ENCODE results near the gene ATXN2. TPM values are rescaled to one million over a fixed set of nuclear protein-coding genes. Genes with fewer than 3 reads are reported as not detected.
"Not testable (repeated sequence)": the region's sequence is repeated elsewhere in the genome, so short reads cannot be mapped to it uniquely, and the experiment has no call there.

Gene ATXN2
- polyA plus RNA-seq, 1 donor: 54.3 TPM

DNA sequence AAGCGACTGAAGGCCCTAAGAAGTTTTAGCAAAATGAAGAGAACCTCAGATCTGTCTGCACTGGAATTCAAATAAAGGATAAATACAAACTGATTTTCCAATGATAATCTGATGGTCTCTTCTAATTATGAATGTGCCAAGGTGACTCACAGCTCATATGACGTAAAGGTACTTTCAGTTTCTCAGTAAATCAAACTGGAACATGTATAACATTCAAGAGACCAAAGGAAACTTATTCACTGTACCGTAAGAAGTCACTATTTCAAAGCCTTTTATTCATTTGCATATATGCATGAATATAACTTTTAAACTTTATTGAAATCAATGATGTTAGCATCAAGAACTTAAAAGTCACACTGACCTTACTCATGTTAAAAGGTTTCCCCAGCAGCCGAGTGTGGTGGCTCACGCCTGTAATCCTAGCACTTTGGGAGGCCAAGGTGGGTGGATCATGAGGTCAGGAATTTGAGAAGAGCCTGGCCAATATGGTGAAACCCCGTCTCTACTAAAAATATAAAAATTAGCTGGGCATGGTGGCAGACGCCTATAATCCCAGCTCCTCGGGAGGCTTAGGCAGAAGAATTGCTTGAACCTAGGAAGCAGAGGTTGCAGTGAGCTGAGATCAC, 52.2 kb downstream of the ATXN2 start:
- Histone ChIP-seq H3K4me3 (ENCODE audit: low read length) (no peak overlapping the region), H3K27me3 (ENCODE audit: control insufficient read depth, insufficient read depth, low read length) (no peaks in the 10 kb centered on the region), H3K36me3 (ENCODE audit: control insufficient read depth, insufficient read depth, low read length) (peaks cover 49% of the 10 kb centered on the region), H3K9me3 (ENCODE audit: control insufficient read depth, low read depth, low read length) (no peaks in the 10 kb centered on the region), H3K27ac (ENCODE audit: low read length) (no peak overlapping the region), H3K4me1 (ENCODE audit: control insufficient read depth, insufficient read depth, low read length) (no peaks in the 10 kb centered on the region)
- no peak for DNase-seq
- WGBS (ENCODE audit: insufficient coverage, low lambda C conversion rate): 100% methylated on average over 3 of the region's 8 CpGs

DNA sequence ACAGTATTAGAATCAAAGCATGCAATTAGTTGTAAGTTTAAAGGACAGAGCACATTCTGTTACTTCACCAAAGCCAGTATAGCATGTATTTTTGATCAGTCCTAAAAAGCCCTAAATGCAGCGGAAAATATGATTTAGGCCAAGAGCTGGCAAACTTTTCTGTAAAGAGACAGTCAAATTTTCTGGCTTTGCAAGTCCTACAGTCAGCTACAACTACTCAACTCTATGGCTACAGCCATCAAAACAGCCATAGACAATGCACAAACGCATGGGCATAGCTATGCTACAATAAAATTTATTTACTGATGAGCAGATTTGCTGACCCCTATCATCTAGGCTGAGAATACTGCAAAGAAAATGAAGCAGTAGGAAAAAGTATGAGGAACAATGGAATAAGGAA, 52.9 kb downstream of the ATXN2 start:
- Histone ChIP-seq H3K4me3 (ENCODE audit: low read length) (no peak overlapping the region), H3K4me1 (ENCODE audit: control insufficient read depth, insufficient read depth, low read length) (no peaks in the 10 kb centered on the region), H3K27ac (ENCODE audit: low read length) (no peak overlapping the region), H3K9me3 (ENCODE audit: control insufficient read depth, low read depth, low read length) (no peaks in the 10 kb centered on the region), H3K27me3 (ENCODE audit: control insufficient read depth, insufficient read depth, low read length) (no peaks in the 10 kb centered on the region), H3K36me3 (ENCODE audit: control insufficient read depth, insufficient read depth, low read length) (peaks cover 48% of the 10 kb centered on the region)
- no peak for DNase-seq
- no CpG with 5 or more reads among the region's 2 CpGs for WGBS (ENCODE audit: insufficient coverage, low lambda C conversion rate)

DNA sequence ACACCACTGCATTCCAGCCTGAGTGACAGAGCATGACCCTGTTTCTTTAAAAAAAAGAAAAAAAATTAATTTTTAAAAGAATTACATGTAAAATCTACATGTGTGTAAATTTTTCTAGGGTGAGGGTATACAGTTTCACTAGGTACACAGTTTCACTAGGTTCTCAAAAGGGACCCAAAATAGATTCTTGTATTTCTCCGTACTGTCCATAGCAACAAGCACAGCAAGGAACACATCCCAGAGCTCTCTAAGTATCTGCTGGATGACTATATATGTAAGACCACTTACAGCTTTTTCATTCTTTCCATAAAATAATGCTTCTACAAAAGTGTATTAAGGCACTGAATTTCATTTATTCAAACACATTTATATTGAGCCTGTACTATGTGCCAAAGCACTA, 55.1 kb downstream of the ATXN2 start:
- WGBS (ENCODE audit: insufficient coverage, low lambda C conversion rate): no CpG with 5 or more reads among the region's 1 CpG
- Histone ChIP-seq H3K27me3 (ENCODE audit: control insufficient read depth, insufficient read depth, low read length) (no peaks in the 10 kb centered on the region), H3K27ac (ENCODE audit: low read length) (no peak overlapping the region), H3K4me3 (ENCODE audit: low read length) (no peak overlapping the region), H3K9me3 (ENCODE audit: control insufficient read depth, low read depth, low read length) (no peaks in the 10 kb centered on the region), H3K4me1 (ENCODE audit: control insufficient read depth, insufficient read depth, low read length) (no peaks in the 10 kb centered on the region), H3K36me3 (ENCODE audit: control insufficient read depth, insufficient read depth, low read length) (peaks cover 50% of the 10 kb centered on the region)
- no peak for DNase-seq

DNA sequence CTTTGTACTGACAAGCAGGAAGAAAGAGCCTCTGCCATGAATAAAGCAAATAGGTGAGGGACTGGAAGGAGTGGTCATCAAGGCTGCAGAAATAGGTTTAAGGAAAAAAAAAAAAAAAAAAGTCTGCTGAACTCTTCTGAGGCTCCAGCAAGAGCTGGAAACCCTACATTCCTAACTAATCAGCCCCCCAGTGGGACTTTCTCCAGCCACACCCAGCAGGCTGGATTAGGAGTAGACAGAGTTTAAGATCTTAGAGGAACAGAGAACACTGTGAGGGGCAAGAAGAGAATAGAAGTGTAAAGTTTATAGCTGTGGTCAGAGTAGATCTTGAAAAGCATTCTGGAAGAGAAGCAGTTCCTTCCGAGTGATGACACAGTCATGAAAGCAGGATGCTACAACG, 66.4 kb downstream of the ATXN2 start:
- Histone ChIP-seq H3K4me3 (ENCODE audit: low read length) (no peak overlapping the region), H3K27ac (ENCODE audit: low read length) (no peak overlapping the region), H3K27me3 (ENCODE audit: control insufficient read depth, insufficient read depth, low read length) (no peaks in the 10 kb centered on the region), H3K4me1 (ENCODE audit: control insufficient read depth, insufficient read depth, low read length) (no peaks in the 10 kb centered on the region), H3K9me3 (ENCODE audit: control insufficient read depth, low read depth, low read length) (no peaks in the 10 kb centered on the region), H3K36me3 (ENCODE audit: control insufficient read depth, insufficient read depth, low read length) (peaks cover 28% of the 10 kb centered on the region)
- DNase-seq: no peak
- WGBS (ENCODE audit: insufficient coverage, low lambda C conversion rate): no CpG with 5 or more reads among the region's 2 CpGs

DNA sequence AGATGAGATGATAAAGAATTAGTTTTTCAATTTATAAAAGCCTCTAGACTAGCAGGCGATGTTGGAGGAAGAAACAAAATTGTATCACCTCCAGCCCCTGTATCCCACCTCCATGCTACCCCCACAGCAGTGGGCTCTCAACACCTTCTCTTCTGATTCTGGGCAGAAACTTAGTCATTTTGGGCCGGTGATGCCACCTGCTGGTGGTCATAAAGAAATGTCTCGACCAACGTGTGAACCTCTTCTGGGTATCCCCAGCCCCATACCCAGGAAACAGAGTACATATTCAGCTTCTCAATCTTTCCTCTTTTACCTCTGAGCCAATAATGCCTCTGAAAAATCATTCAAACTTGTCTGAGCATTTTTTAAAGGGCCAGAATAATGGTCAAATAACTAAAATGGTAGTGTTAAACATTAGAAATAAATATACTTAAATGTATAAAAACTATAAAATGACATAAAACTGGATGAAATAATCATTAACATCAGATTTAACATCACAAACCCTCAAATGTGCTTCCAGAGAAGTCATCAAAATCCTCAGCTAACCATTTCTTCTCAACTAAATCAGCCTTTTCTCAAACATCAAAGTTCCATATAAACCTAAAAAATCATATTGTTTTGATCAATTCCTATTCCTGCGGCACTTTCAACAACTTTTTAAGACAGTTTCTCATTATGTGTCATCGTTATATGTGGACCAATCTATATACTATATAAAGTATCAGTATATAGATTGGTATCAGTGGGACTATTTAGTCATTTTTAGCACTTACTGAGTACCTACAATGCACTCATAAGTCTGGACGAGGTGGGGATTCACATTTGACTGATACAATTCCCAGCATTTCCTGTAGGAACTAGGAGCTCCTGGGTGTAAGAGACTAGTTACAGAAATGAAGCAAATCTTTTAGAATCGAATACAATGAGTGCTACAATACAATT, 69.4 kb downstream of the ATXN2 start:
- no peaks in the 10 kb centered on the region for H3K27me3 ChIP-seq (ENCODE audit: control insufficient read depth, insufficient read depth, low read length)
- H3K27ac ChIP-seq (ENCODE audit: low read length): no peak overlapping the region
- H3K36me3 ChIP-seq (ENCODE audit: control insufficient read depth, insufficient read depth, low read length): peaks cover 29% of the 10 kb centered on the region
- no peaks in the 10 kb centered on the region for H3K9me3 ChIP-seq (ENCODE audit: control insufficient read depth, low read depth, low read length)
- no peaks in the 10 kb centered on the region for H3K4me1 ChIP-seq (ENCODE audit: control insufficient read depth, insufficient read depth, low read length)
- H3K4me3 ChIP-seq (ENCODE audit: low read length): no peak overlapping the region
- peak; percentile 26 for DNase-seq
- WGBS (ENCODE audit: insufficient coverage, low lambda C conversion rate): 96% methylated on average over 3 of the region's 8 CpGs

DNA sequence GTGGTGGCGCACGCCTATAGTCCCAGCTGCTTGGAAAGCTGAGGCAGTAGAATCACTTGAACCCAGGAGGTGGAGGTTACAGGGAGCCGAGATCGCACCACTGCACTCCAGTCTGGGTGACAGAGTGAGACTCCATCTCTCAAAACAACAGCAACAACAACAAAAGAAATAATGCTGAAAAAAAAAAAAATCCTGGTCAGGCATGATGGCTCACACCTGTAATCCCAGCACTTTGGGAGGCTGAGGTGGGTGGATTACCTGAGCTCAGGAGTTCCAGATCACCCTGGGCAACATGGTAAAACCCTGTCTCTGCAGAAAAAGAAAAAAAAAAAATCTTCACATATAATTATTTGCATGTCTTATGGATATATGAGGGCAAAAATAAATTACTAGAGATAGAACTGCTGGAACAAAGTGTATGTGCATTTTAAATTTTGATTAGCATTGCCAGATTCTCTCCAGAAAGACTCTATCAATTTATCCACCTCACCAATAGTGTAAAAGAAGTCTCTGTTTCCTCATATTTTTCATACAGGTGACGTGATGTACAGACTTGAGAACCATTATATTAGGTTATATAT, 75.4 kb downstream of the ATXN2 start:
- no CpG with 5 or more reads among the region's 5 CpGs for WGBS (ENCODE audit: insufficient coverage, low lambda C conversion rate)

DNA sequence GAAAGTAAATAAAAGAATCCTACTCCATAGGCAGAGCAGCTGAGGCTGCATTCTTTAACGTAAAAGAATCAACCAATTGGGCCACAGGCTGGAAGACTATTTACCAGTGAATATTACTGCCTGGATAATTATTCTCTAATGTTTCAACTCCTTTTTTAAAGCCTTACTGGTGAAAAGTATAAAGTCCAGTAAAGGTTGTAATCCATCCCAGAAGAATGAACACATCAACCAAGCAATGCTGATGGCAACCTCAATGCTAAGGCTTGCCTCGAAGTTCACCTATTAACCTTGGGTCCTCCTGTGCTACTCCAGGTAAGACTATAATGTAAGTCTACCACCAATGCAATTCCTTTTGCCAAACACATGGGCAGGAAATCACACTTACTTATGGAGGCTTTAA, 77.3 kb downstream of the ATXN2 start:
- H3K36me3 ChIP-seq (ENCODE audit: control insufficient read depth, insufficient read depth, low read length): peaks cover 56% of the 10 kb centered on the region
- H3K27ac ChIP-seq (ENCODE audit: low read length): peak overlapping the region; percentile 60
- no peaks in the 10 kb centered on the region for H3K9me3 ChIP-seq (ENCODE audit: control insufficient read depth, low read depth, low read length)
- no peaks in the 10 kb centered on the region for H3K4me1 ChIP-seq (ENCODE audit: control insufficient read depth, insufficient read depth, low read length)
- DNase-seq: peak; percentile 37 to 69
- H3K27me3 ChIP-seq (ENCODE audit: control insufficient read depth, insufficient read depth, low read length): no peaks in the 10 kb centered on the region
- WGBS (ENCODE audit: insufficient coverage, low lambda C conversion rate): no CpG with 5 or more reads among the region's 2 CpGs
- no peak overlapping the region for H3K4me3 ChIP-seq (ENCODE audit: low read length)

More for the DNA sequence above, 75.4 kb downstream of the ATXN2 start:
- Histone ChIP-seq H3K27ac (ENCODE audit: low read length) (no peak overlapping the region), H3K36me3 (ENCODE audit: control insufficient read depth, insufficient read depth, low read length) (peaks cover 54% of the 10 kb centered on the region), H3K9me3 (ENCODE audit: control insufficient read depth, low read depth, low read length) (no peaks in the 10 kb centered on the region), H3K4me3 (ENCODE audit: low read length) (no peak overlapping the region), H3K27me3 (ENCODE audit: control insufficient read depth, insufficient read depth, low read length) (no peaks in the 10 kb centered on the region), H3K4me1 (ENCODE audit: control insufficient read depth, insufficient read depth, low read length) (no peaks in the 10 kb centered on the region)
- DNase-seq: no peak

DNA sequence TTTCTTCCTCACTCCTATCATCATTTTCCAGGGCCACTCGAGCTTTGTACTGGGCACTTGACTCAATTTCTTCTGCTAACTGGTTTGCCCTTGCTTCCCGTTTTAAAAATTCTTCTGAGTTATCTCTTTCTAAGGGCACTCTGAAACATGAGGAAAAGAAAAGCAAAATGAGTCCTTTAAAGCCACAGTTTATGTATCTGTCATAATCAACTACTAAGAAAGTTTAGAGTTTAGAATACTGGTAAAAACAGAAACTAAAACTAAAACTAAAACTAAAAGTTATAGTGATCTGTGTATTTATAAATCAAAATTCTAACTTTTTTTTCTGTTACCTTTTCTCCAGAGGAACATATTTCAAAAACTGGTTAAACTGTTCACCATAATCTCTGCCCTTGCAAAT, 79.2 kb downstream of the ATXN2 start:
- H3K4me3 ChIP-seq (ENCODE audit: low read length): no peak overlapping the region
- H3K27me3 ChIP-seq (ENCODE audit: control insufficient read depth, insufficient read depth, low read length): no peaks in the 10 kb centered on the region
- peaks cover 57% of the 10 kb centered on the region for H3K36me3 ChIP-seq (ENCODE audit: control insufficient read depth, insufficient read depth, low read length)
- no peak overlapping the region for H3K27ac ChIP-seq (ENCODE audit: low read length)
- 94% methylated on average over 2 of the region's 2 CpGs for WGBS (ENCODE audit: insufficient coverage, low lambda C conversion rate)
- no peaks in the 10 kb centered on the region for H3K4me1 ChIP-seq (ENCODE audit: control insufficient read depth, insufficient read depth, low read length)
- H3K9me3 ChIP-seq (ENCODE audit: control insufficient read depth, low read depth, low read length): no peaks in the 10 kb centered on the region
- DNase-seq: no peak

DNA sequence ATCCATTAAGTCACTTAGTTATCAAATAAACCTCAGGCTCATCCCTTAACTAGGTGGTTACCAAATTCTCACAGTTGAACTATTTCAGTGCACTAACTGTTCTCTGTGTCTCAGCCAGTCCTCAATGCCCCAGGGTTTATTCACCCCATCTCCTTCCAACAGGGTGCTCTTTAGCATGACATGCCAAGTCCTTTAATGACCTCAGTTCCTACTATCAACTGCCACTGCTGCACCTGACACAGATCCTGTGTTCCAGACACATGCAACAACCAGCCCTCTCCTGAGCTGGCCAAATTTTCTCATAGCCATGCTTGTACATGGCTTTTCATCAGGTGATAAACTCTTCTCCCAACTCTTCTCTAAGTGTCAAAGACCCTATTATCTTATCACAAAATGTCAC, 80.0 kb downstream of the ATXN2 start:
- peaks cover 51% of the 10 kb centered on the region for H3K36me3 ChIP-seq (ENCODE audit: control insufficient read depth, insufficient read depth, low read length)
- H3K4me1 ChIP-seq (ENCODE audit: control insufficient read depth, insufficient read depth, low read length): no peaks in the 10 kb centered on the region
- H3K9me3 ChIP-seq (ENCODE audit: control insufficient read depth, low read depth, low read length): no peaks in the 10 kb centered on the region
- no peaks in the 10 kb centered on the region for H3K27me3 ChIP-seq (ENCODE audit: control insufficient read depth, insufficient read depth, low read length)
- H3K4me3 ChIP-seq (ENCODE audit: low read length): no peak overlapping the region
- no peak overlapping the region for H3K27ac ChIP-seq (ENCODE audit: low read length)
- peak; percentile 25 to 50 for DNase-seq

DNA sequence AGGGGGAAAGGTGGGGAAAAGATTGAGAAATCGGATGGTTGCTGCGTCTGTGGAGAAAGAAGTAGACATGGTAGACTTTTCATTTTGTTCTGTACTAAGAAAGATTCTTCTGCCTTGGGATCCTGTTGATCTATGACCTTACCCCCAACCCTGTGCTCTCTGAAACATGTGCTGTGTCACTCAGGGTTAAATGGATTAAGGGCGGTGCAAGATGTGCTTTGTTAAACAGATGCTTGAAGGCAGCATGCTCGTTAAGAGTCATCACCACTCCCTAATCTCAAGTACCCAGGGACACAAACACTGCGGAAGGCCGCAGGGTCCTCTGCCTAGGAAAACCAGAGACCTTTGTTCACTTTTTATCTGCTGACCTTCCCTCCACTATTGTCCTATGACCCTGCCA, 91.4 kb downstream of the ATXN2 start:
- not testable (repeated sequence) for DNase-seq
- H3K36me3 ChIP-seq (ENCODE audit: control insufficient read depth, insufficient read depth, low read length): peaks cover 54% of the 10 kb centered on the region

More for the DNA sequence above, 91.4 kb downstream of the ATXN2 start:
- H3K9me3 ChIP-seq (ENCODE audit: control insufficient read depth, low read depth, low read length); H3K4me3 ChIP-seq (ENCODE audit: low read length); H3K4me1 ChIP-seq (ENCODE audit: control insufficient read depth, insufficient read depth, low read length); H3K27ac ChIP-seq (ENCODE audit: low read length); H3K27me3 ChIP-seq (ENCODE audit: control insufficient read depth, insufficient read depth, low read length): not testable (repeated sequence)
- 100% methylated on average over 2 of the region's 6 CpGs for WGBS (ENCODE audit: insufficient coverage, low lambda C conversion rate)
